GM13976 (cell line): ENCODE data around the gene TMEM132A.

Experiments used
- DNase-seq: peaks from one replicate; pipeline ENCODE4 v3.0.0; 2012; ENCODE audit warnings: low spot score
- CTCF ChIP-seq: IDR thresholded peaks from 2 replicates; pipeline ENCODE4 v1.5.1; 2012; ENCODE audit warnings: borderline replicate concordance, mild to moderate bottlenecking; ENCODE audit not compliant: insufficient read depth; ENCODE audit errors: extremely low read depth, missing control alignments, control extremely low read depth
- in situ Hi-C: fragments of 300-500 bp; cut with MboI; formaldehyde crosslinking; loops from one replicate; pipeline ENCODE4 v1.12.0; 2022; ENCODE audit warnings: low sequenced_read_pairs, mixed read lengths, inconsistent platforms; ENCODE audit not compliant: unreplicated experiment

Gene TMEM132A

GRCh38 chr11:60915248-60915914 is 8.9 kb upstream of the TMEM132A start:
- peak; percentile 75 for DNase-seq
- peak; percentile 66 for TF ChIP-seq CTCF
- in situ Hi-C loops = no loop called here

- DNase-seq = no peak
- in situ Hi-C loops = no loop called here
- TF ChIP-seq CTCF = no peak
Measured at GRCh38 chr11:60916669-60917206, 7.5 kb upstream of the TMEM132A start.

- TF ChIP-seq CTCF = no peak
- no peak for DNase-seq
- in situ Hi-C loops = no loop called here
Measured at GRCh38 chr11:60917267-60917666, 7.0 kb upstream of the TMEM132A start.

GRCh38 chr11:60918251-60918938 is 5.9 kb upstream of the TMEM132A start:
- TF ChIP-seq CTCF = no peak
- in situ Hi-C loops = no loop called here
- no peak for DNase-seq

GRCh38 chr11:60918939-60919265 is 5.4 kb upstream of the TMEM132A start:
- TF ChIP-seq CTCF = no peak
- no peak for DNase-seq
- in situ Hi-C loops = no loop called here

GRCh38 chr11:60919320-60919719 is 4.9 kb upstream of the TMEM132A start:
- TF ChIP-seq CTCF = no peak
- in situ Hi-C loops = no loop called here
- DNase-seq = no peak
